Gastroesophageal sphincter (tissue), 3 donors: Measurements from ENCODE around the gene GALNT10.

Experiments used
- CTCF ChIP-seq, 4 experiments: fragments of 200-600 bp in 2 of 4; fragments of 450-650 bp in 2 of 4; sonication (generic) in 1 of 4; IDR thresholded peaks; one replicate each; pipeline ENCODE4 v1.5.1; 2017 to 2019; ENCODE audit warnings: antibody characterized with exemption in 4 of 4, mild to moderate bottlenecking in 2 of 4, moderate library complexity in 2 of 4
- EP300 ChIP-seq: sonication (generic); formaldehyde crosslinking; IDR thresholded peaks from one replicate; pipeline ENCODE4 v1.6.1; 2017; ENCODE audit warnings: antibody characterized with exemption, mild to moderate bottlenecking
- POLR2AphosphoS5 ChIP-seq: sonication (generic); formaldehyde crosslinking; IDR thresholded peaks from one replicate; pipeline ENCODE4 v1.6.1; 2017; ENCODE audit warnings: antibody characterized with exemption

GRCh38 chr5:154293219-154293618 is 102.7 kb downstream of the GALNT10 start:
- TF ChIP-seq CTCF (IDR thresholded peaks at IDR 0.05) (no peak), EP300 (no peak), POLR2AphosphoS5 (no peak)
